ENCODE data around the gene TLE3.

The TLE3 gene

GRCh38 chr15:70082281-70082900, 15.3 kb downstream of the TLE3 start:
- no peak for DNase-seq

GRCh38 chr15:70081612-70082011, 16.1 kb downstream of the TLE3 start:
- DNase-seq = no peak

GRCh38 chr15:70080347-70080746, 17.4 kb downstream of the TLE3 start:
- no peak for DNase-seq

GRCh38 chr15:70079888-70080287, 17.8 kb downstream of the TLE3 start:
- no peak for DNase-seq

DNA sequence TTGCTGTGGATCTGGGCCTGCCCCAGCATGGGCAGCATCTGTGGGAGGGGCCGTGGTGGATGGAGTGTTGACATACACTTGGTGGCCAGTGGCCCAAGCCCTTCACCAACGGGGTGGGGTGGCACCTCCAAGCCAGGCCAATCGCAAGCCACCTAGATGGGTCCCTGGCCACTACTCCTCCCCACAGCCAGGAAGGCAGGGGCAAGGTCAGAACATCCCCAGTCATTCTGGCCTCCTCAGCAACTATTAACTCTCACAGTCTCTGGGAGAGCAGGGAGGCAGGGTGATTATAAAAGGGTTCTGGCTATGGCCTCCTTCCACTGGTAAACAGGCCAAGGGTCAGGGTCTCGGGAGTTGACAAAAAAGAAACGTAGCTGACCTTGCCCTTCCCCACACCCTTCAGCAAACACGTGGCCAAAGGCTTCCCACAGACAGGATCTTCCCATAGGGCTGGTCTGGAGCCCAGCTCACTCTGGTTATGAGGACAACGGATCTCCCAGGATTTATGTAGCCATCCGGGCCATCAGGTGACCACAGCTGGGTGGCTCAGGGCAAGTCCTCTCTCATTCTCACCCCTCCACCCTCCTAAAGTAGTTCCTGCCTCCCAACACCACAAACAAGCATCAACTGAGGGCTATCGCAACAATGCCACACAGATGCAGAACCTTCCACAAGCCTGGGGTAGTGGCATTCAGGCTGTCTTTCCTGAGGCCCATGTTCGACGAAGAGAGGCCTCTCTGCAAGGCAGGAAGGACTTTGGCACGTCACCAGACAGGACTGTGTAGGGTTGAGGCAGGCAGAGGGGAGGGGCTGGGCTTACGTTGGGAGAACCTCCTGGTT, 18.9 kb downstream of the TLE3 start:
- DNase-seq = no peak

- no peak for DNase-seq
These were observed 20.2 kb downstream of the TLE3 start for GRCh38 chr15:70077188-70078147.

GRCh38 chr15:70074380-70074779, 23.3 kb downstream of the TLE3 start:
- DNase-seq = no peak

DNA sequence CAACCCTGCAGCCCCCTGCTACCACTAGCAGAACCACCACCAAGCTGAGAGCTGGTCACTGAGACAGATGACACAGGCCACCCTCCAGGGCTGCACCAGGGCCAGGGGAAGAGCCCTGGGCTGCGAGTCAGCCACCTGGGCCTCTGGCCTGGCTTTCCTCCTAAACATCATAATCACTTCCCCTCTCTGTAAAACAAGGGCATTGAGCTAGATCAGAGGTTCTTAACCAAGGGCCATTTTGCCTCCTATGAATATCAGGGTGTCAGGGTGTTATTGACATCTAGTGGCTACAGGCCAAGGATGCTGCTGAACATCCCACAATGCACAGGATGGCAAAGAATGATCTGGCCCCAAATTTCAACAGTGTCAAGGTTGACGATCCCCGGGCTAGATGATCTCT, 25.2 kb downstream of the TLE3 start:
- no peak for DNase-seq

GRCh38 chr15:70071799-70072198, 25.9 kb downstream of the TLE3 start:
- DNase-seq = no peak

GRCh38 chr15:70069716-70070115, 28.0 kb downstream of the TLE3 start:
- DNase-seq = no peak

DNA sequence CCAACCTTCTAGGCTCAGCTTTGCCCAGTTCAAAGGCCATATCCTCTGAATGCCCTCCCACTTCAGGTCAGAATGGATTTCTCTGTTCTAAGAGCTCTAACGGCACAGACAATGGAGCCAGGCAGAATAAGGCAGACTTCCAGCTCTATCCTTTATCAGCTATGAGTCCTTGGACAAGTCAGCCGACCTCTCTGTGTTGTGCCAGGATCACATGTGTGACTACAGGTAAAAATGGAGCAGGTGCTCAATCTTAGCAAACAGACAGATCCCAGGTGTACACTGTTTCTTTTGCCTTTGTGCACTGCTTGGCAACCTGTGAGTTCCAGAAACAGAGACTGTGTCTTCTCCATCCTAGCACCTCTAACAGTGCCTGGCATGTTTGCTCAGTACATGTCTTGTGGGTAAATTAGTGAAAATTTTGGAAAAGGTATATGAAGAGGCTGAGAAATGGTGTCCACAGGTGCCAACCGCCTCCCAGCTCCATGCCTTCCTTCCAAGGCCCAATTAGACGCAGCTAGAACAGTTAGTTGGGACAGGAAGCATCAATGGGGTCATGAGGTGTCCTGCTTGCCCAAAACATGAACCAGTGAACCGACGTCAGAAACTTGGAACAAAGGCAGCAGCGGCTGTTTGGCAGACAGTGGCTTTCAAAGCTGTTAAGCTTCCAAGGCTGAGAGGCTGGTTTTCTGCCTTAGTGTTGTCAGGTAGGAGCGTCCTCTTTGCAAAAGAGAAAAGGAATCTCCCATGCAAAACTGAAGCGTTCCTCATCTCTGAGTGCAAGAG, 28.7 kb downstream of the TLE3 start:
- no peak for DNase-seq

GRCh38 chr15:70067681-70068080, 30.0 kb downstream of the TLE3 start:
- no peak for DNase-seq

GRCh38 chr15:70067011-70067410, 30.7 kb downstream of the TLE3 start:
- no peak for DNase-seq

GRCh38 chr15:70066447-70066846, 31.3 kb downstream of the TLE3 start:
- no peak for DNase-seq

- DNase-seq = no peak
These were observed 31.7 kb downstream of the TLE3 start for GRCh38 chr15:70066004-70066403.

GRCh38 chr15:70065006-70065722, 32.6 kb downstream of the TLE3 start:
- DNase-seq = no peak

- DNase-seq = no peak
These were observed 33.3 kb downstream of the TLE3 start for GRCh38 chr15:70064441-70064840.

DNA sequence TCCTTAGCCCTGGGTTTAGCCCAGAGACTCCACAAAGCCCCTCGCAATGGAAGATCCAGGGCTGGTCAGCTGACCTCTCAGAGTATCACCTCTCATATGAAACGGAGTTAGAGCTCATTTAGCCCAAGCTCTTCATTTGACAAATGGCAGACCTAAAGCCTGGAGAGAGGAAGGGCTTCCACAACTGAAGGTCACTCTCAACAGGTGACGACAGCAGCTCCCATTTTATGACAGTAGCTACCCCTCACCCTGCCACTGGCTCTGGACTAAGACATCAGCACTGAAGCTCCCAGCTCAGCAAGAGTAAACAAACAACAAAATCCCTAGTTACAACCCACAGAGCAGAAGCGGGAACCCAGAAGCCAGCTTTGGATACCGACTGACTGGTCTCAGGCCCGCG, 33.7 kb downstream of the TLE3 start:
- DNase-seq = no peak

DNA sequence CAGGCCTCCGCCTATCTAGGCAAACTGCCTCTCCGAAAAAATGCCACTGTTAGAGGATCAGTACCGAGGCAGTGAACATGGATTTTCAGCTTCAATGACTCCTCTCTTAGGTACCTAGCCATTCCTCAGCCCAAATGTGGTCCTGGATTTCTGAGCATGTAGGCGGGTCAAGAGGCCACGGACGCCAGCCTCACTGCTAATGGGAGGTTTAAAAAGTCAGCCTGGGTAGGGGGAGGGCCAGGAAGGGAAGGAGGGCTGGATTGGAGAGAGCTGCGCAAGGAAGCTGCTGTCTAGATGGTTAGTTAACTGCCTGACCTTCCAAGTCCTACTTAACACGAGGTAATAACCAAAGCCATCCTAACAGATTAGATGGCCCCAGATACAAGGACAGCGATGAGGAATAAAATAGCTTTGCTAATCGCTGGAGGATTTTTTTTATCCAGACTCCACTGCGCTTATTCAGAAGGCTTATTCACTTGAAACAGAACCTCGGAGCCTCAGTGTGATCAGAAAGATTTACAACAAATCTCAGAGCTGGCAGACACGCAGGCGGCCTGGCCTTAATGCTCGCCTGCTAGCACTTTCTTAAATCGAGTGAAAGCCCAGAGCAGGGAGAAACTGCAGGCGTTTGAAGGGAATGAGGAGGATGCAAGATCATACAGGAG, 34.3 kb downstream of the TLE3 start:
- DNase-seq = no peak

DNA sequence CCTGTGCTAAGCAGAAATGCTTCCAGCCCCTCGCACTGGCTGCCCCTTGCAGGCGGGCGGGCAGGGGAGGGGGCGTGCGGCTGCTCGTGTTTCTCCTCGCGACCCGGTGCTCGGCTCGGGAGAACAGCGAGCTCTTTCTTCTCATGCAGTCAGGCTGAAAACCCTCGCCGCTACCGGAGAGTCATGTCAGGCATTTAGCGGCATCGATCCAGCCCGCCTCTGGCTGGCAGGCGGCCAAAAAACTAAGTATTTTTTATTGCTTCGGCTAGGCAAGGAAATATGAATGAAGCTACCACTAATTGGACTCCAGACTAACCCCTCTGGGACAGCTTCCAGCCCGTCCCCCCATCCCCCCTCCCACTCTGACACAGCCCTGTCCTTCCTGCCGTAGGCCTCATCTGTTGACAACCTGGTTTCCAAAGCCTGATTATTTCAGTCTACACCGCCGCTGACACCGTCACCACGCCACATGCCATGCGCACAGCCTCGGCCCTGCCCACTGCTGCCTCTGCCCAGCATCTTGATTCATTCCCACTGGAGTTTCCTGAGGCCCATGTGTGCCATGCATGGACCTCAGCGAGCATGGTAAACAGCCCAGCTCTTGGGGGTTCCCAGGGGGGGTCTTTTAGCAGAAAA, 35.3 kb downstream of the TLE3 start:
- DNase-seq = peak; percentile 81

All from DMS153 (cell line).